GM18526 (cell line): ENCODE data around the gene UMAD1.

Experiments used
- POLR2A ChIP-seq: IDR thresholded peaks from 3 replicates; pipeline ENCODE4 v1.6.1; 2011; ENCODE audit not compliant: insufficient read length; ENCODE audit errors: extremely low read depth

UMAD1 gene

DNA sequence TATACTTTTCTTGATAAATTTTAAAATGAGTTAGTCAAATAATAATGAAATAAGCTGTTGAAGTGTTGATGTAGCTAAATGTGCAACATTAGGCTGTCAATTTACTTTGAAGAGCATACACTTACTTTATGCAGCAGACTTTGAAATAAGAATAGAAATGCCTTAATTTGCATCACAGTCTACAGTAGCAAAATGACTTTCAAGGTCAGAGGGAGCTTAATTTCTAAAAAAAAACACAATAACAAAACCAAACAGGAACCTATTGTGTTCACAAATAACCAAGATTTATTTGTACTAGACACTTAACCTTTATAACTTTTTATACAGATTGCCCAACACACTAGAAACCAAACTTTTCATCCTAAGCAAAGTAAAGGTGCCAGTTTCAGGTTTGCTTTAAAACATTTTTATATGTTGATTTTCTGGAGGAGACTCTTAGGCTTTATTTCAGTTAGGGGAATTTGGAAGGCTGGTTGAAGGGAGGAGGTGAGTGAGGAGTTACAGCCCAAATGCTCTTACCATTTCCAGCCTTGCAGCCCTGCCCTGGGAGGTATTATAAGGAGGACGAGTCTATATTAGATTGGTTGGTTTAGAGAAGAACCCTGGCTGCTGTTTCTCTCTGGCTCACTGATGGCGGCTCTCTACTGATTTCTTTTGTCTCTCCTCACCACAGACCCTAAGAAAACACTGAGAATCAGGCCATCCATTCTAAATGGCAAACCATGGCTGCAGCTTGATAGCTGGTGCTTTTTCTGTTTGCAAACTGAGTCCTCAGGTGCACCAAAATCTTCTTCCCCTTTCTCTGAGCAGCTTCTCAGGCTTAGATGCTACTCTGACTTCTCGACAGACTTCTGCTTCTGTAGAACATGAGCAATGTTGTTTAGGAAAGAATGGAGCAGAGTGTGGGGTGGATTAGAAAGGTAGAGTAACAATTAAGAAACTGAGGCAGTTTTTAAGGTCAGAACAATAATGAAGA is 133.1 kb downstream of the UMAD1 start:
- no peak for TF ChIP-seq POLR2A

DNA sequence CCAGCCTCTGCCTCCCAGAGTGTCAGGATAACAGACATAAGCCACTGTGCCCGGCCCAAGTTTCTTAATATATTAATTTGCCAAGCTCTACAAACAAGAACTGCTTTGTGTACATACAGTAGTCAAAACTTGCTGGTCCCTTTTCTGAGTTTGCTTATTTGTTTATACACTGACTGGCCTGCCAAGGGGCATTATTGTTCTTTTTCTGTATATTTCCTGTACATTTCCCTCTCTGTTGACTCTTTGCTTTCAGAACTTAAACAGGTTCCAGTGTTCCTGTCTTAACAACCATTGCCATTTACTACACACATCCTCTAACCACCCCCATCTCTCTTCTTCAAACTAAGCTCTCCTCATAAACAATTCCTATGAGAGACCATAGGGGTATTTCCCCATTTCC is 139.3 kb downstream of the UMAD1 start:
- no peak for TF ChIP-seq POLR2A

DNA sequence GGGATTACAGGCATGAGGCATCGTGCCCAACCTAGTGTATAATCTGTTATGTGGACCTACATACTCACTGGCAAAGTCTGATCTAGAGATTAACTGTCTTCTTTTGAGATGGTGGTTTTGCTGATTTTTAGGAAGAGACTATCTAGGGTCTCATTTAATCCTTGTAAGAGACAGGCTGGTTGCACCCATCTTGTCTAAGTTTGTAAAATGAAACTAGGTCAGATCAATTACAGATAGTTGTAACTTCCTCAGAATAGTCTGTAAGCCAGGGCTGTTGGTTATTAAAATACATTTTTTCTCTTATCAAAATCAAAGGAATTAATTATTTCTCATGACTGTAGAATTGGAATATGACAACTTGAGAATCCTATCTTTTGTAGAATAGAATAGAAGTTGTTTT is 142.4 kb downstream of the UMAD1 start:
- no peak for TF ChIP-seq POLR2A

DNA sequence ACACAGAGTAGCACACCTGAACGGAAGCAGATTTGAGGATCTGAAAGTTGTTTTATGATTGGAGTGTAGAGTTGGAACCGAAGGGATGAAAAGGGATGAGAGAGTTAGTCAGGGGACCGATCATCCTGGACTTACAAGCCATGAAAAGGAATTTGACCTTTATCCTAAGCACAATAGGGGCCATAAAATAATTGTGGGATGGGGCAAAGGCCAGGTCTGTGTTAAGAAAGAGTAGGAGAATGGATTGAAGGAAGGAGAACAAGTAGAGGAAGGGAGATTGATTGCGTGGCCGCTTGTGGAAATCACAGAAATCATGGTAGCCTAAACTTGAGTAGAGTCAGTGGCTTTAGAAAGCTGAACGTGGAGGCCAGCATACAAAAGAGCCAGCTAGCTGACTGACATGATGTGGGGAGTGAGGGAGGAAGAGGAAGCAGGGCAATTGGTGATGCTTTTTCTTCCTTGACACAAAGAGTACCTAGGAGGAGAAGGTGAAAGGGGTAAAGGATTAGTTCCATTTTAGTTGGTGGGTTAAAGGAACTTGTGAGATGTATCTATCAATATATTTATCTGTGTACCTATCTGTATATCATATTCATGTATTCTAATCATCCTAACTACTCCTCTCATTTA is 144.9 kb downstream of the UMAD1 start:
- no peak for TF ChIP-seq POLR2A

DNA sequence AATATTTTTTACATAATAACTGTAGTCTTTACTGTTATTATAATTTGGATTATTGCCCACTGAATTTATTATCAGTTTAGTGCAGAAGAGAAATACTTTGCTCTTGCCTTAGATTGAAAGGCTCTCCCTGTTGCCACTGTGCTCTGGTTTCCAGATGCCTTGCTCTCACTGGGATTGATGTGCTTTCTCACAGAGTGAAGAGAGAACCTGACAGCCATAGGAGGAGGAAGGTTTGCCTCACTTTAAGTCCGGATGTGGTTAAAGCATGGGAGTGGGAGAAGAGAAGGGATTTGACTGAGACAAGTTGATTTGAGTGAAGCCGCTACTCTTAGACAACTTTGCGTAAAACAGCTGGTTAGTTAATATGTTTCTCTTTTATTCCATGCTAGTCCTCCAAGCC is 146.0 kb downstream of the UMAD1 start:
- no peak for TF ChIP-seq POLR2A

DNA sequence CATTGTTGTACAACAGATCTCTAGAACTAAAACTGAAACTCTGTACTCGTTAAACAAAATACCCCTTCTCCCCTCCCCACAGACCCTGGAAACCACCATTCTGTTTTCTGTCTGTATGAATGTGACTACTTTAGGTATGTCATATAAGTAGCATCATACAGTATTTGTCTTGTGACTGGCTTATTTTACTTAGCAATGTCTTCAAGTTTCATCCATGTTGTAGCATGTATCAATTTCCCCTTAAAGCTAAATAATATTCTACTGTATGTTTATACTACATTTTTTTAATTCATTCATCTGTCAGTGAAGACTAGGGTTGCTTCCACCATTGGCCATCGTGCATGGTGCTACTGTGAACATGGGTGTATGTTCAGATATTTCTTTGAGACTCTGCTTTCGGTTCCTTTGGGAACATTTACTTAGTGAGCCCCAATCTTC is 149.0 kb downstream of the UMAD1 start:
- TF ChIP-seq POLR2A: no peak

DNA sequence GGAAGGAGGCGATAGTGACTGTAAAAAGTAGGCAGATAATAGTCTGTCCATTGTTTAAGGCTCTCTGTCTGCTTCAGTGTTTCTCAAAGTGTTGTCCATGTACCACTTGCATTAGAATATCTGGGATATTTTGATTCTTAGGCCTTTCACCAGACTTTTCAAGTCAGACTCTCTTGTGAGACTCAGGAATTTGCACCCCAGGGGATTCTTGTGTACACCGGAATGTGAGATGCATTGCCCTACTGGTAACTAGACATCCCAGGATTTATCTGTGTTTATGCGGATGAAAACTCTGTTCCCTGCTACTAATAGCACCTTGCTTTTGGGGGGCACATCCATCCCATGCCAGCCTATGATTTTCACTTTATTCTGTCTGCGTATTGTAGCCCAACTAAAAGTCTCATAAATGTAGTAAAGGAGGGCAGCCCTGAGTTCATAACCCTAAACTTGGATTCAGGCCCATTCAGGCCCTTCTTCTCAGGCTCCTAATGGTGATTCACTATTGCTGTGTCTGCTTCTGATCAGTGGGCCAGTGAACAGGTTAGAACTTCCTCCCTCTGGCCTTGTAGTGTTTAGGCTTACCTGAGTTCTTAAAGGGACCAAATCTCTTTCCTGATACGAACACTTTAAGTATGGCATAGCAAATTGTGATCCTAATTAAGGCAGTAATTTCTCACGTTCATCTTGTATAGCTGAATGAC is 149.6 kb downstream of the UMAD1 start:
- no peak for TF ChIP-seq POLR2A

DNA sequence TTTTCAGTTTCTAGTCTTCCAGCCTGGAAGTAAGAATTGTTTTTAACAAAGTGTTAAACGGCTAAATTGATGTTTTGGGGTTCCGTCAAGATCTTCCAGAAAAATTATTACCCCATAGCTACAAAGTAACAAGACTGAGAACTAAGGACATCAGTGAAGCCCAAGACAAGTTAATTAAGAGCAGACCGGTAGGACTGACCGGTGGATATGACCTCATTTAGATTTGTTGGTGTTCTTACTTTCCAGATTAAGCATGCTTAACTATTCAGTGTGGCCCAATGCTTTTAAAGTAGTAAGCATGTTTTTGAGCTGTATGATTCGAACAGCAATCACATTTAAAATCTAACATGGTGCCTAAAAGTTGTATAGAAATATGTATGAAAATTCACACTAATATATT is 151.0 kb downstream of the UMAD1 start:
- no peak for TF ChIP-seq POLR2A

DNA sequence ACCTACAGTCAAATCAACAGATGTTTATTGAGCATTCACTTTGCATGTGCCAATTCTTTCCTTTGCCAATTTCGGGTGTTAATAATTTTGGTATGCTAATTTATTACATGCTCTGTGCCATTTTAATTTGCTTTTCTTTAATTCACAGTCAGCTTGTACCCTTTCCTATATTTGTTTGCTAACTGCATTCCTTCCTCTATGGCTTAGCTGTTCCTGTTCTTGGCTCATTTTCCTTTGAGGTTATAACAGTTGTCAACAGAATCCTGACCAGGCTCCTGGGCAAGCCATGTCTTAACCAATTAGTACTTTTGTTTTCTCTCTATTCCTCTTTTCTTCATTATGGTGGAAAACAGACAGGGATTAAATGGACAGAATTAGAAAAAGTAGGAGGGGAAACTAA is 151.5 kb downstream of the UMAD1 start:
- TF ChIP-seq POLR2A: no peak

DNA sequence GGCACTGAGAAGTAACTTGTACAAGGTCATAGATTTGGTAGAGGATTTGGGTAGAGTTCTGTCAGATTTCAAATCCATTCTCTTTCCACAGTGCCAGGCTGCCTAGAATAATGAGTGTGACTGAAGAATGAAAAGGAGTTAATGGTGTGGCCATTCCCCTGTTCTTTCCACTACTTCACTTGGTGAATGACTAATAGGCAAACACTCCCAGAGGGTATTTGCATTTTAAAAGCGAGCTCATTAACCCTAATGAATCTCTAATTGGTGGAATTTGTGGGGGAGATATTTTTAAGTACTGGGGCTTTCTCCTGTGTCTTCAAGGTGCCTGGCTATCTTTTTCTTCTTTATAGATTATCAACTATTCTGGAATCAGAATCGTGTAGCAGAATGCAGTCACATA is 152.7 kb downstream of the UMAD1 start:
- no peak for TF ChIP-seq POLR2A

DNA sequence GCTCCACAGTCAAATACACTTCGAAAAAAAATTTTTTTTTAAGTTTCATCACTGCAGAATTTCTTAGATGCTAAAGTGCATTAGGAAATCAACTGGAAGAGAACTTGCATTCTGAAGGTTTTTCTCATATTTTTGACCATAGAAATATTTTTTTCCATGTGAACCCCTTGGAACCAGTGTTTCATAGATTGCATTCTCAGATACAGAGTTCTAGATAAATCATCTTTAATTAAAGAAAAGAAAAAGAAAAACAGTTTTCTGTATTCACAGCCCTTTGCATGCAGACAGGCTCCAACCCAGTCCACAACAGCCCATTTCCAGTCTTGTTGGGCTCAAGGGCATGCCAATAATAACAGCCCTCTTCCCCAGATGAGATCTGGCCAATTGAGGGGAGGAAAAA is 153.4 kb downstream of the UMAD1 start:
- TF ChIP-seq POLR2A: no peak

DNA sequence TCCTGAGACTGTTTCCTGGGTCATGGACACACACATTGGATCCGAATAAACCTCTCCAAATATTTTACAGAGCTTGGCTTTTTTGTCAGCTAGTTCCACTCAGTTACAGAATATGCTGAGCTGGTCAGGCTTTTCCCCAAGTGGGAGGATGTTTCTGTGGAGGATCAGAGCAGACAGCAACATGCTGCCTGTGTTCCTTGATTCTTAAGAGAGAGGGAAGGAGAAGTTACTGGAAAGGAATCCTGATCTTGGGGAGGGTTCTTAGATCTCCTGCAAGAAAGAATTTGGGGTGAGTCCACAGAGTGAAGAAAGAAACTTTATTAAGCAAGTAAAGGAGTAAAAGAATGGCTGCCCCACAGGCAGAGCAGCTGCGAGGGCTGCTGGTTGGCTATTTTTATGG is 154.7 kb downstream of the UMAD1 start:
- TF ChIP-seq POLR2A: no peak

DNA sequence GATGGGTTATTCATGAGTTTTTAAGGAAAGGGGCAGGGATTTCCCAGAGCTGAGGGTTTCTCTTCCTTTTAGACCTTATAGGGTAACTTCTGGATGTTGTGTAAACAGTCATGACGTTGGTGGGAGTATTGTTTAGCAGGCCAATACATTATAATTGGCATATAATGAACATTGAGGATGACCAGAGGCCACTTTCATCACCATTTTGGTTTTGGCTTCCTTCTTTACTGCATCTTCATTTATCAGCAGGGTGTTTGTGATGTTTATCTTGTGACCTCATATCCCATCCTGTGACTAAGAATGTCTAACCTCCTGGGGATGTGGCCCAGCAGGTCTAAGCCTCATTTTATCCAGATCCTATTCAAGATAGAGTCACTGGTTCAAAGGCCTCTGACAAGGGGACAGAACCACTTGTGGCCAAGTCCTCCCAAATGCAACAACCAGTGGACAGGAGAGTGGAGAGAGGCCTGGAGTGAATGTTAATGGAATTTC is 155.1 kb downstream of the UMAD1 start:
- TF ChIP-seq POLR2A: no peak

DNA sequence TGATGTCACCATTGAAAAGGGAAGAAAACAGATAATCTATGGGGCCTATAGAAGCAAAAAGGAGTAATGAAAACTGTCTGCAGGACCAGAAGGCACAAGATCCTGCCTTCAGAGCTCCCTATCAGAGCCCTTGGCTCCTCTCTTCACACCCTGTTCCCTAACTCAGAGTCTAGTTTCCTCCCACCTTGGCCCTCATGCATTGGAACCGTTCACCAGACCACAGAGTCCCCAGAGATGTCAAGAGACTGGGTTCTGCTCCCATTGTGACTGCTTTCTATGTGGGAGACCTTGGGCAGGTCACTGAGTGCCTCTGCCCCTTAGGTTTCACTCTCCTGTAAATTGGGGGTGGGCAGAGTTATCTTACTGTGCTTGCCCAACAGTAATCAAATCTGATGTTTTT is 158.0 kb downstream of the UMAD1 start:
- no peak for TF ChIP-seq POLR2A

DNA sequence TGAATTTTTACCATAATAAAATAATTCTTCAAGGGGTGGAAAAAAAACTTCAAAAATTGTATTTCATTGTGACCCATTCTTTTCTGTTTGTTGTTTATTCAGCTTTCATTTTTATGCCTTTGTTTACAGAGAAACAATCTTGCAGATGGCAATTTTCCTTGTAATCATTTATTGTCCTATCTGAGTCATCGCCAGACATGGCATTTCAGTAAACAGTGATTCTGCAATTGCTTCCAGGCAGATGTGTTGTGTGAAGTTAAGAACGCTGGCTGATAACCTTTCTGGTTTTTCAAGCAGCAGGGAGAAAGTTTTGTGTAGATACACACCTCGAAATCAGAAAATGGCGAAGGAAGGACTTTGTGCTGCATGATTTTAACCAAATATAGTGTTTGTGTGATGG is 158.6 kb downstream of the UMAD1 start:
- no peak for TF ChIP-seq POLR2A

DNA sequence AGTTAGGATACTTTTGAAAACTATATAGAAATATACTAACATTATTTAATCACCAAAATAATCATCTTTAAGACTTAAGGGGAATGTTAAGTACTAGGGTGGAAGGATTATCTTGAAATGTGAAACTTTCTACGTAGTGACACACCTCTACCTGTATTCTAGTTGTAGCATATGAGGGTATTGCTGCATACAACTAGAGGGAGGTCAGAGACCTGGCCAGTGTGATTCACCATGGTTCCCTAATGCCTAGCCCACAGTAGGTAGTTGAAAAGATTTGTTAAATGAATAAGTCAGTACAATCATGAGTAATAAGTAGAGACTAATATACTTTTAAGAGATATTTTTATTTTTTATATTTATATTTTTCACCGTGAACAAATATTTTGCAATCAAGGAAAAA is 162.0 kb downstream of the UMAD1 start:
- no peak for TF ChIP-seq POLR2A
